Measurements from ENCODE around the gene ABL2. TPM values are rescaled to one million over a fixed set of nuclear protein-coding genes. Genes with fewer than 3 reads are reported as not detected.

The ABL2 gene
- total RNA-seq, 2 donors from 2014 or later, result 20.2 to 28.0 TPM

DNA sequence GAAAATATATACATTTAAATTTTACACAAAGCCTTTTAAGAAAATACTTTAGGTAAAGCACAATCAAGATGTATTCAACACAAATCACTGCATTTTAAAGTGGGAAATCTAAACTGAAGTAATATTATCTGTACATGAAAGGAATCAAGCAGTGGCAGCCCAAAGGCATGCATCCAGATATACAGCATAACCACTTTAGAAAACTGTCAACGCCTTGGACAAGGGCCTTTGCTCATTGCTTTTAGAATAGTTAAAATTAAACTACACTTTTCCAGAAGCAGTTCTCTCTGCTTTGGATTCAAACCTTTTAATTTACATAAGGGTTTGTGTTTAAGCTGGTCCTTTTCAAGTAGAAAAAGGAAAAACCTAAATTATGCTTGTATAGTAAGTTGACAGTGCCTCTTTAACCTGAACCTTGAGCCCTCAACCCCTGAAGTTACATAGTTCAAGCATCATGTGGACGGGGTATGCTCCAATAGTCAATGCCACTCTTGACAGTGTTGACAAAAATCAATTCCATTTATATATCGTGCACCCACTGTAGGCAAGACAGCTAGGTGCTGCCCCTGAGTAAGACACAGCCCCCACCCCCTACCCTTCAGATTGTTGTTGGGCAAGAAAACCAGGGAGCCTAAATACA lies 124.7 kb downstream of the ABL2 start:
- TF ChIP-seq, protein P1, sequence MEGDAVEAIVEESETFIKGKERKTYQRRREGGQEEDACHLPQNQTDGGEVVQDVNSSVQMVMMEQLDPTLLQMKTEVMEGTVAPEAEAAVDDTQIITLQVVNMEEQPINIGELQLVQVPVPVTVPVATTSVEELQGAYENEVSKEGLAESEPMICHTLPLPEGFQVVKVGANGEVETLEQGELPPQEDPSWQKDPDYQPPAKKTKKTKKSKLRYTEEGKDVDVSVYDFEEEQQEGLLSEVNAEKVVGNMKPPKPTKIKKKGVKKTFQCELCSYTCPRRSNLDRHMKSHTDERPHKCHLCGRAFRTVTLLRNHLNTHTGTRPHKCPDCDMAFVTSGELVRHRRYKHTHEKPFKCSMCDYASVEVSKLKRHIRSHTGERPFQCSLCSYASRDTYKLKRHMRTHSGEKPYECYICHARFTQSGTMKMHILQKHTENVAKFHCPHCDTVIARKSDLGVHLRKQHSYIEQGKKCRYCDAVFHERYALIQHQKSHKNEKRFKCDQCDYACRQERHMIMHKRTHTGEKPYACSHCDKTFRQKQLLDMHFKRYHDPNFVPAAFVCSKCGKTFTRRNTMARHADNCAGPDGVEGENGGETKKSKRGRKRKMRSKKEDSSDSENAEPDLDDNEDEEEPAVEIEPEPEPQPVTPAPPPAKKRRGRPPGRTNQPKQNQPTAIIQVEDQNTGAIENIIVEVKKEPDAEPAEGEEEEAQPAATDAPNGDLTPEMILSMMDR (conservative IDR thresholded peaks at IDR 0.05), result no peak
- Mint-ChIP-seq H3K9me3 (no peaks in the 10 kb centered on the region), H3K4me1 (peaks cover 9% of the 10 kb centered on the region), H3K27ac (no peak overlapping the region), H3K27me3 (ENCODE audit: insufficient read depth) (no peaks in the 10 kb centered on the region), H3K36me3 (ENCODE audit: low read depth) (peaks cover 29% of the 10 kb centered on the region), H3K4me3 (no peak overlapping the region)
- H3K9ac ChIP-seq (ENCODE audit: extremely low read depth, low read length, poor library complexity, severe bottlenecking), result no peak overlapping the region
- no peak overlapping the region for H3K4me3 ChIP-seq (ENCODE audit: low read length)
- H3K27me3 ChIP-seq (ENCODE audit: control insufficient read depth, insufficient read depth, low read length, poor library complexity, severe bottlenecking), result no peaks in the 10 kb centered on the region
- H3K9me3 ChIP-seq (ENCODE audit: control insufficient read depth, low read length), result no peaks in the 10 kb centered on the region
- no peak for DNase-seq
- WGBS, 2 experiments (ENCODE audit: insufficient coverage in 1 of 2, insufficient read length in 1 of 2), result 83 to 96% methylated on average over 1 to 3 of the region's 3 CpGs
- no peaks in the 10 kb centered on the region for H3K4me1 ChIP-seq (ENCODE audit: control insufficient read depth, insufficient read depth, low read length)
- peaks cover 47% of the 10 kb centered on the region for H3K36me3 ChIP-seq (ENCODE audit: control insufficient read depth, insufficient read depth, low read length)
- H3K27ac ChIP-seq (ENCODE audit: low read depth, low read length), result no peak overlapping the region

- H3K36me3 Mint-ChIP-seq (ENCODE audit: low read depth), result peaks cover 30% of the 10 kb centered on the region
- no peaks in the 10 kb centered on the region for H3K27me3 Mint-ChIP-seq (ENCODE audit: insufficient read depth)
- H3K9ac ChIP-seq (ENCODE audit: extremely low read depth, low read length, poor library complexity, severe bottlenecking), result no peak overlapping the region
- no peaks in the 10 kb centered on the region for H3K4me1 ChIP-seq (ENCODE audit: control insufficient read depth, insufficient read depth, low read length)
- no peaks in the 10 kb centered on the region for H3K27me3 ChIP-seq (ENCODE audit: control insufficient read depth, insufficient read depth, low read length, poor library complexity, severe bottlenecking)
- no peak overlapping the region for H3K4me3 ChIP-seq (ENCODE audit: low read length)
- WGBS, 2 experiments (ENCODE audit: insufficient coverage in 1 of 2, insufficient read length in 1 of 2), result 95% methylated on average over 1 of the region's 1 CpG; no CpG with 5 or more reads in 1 of the 2 experiments
- no peaks in the 10 kb centered on the region for H3K9me3 ChIP-seq (ENCODE audit: control insufficient read depth, low read length)
- no peak overlapping the region for H3K27ac Mint-ChIP-seq
- no peak overlapping the region for H3K27ac ChIP-seq (ENCODE audit: low read depth, low read length)
- TF ChIP-seq, protein P1 (conservative IDR thresholded peaks at IDR 0.05), result no peak
- H3K4me1 Mint-ChIP-seq, result peaks cover 9% of the 10 kb centered on the region
- no peak for DNase-seq
- peaks cover 47% of the 10 kb centered on the region for H3K36me3 ChIP-seq (ENCODE audit: control insufficient read depth, insufficient read depth, low read length)
- no peaks in the 10 kb centered on the region for H3K9me3 Mint-ChIP-seq
- no peak overlapping the region for H3K4me3 Mint-ChIP-seq
Observed at GRCh38 chr1:179103999-179104398, 125.5 kb downstream of the ABL2 start.

- H3K9me3 Mint-ChIP-seq, result no peaks in the 10 kb centered on the region
- H3K36me3 Mint-ChIP-seq (ENCODE audit: low read depth), result peaks cover 39% of the 10 kb centered on the region
- no peak overlapping the region for H3K4me3 Mint-ChIP-seq
- no peak overlapping the region for H3K27ac ChIP-seq (ENCODE audit: low read depth, low read length)
- H3K27me3 Mint-ChIP-seq (ENCODE audit: insufficient read depth), result no peaks in the 10 kb centered on the region
- TF ChIP-seq, protein P1 (conservative IDR thresholded peaks at IDR 0.05), result no peak
- H3K9me3 ChIP-seq (ENCODE audit: control insufficient read depth, low read length), result no peaks in the 10 kb centered on the region
- H3K9ac ChIP-seq (ENCODE audit: extremely low read depth, low read length, poor library complexity, severe bottlenecking), result no peak overlapping the region
- no peaks in the 10 kb centered on the region for H3K4me1 ChIP-seq (ENCODE audit: control insufficient read depth, insufficient read depth, low read length)
- H3K27ac Mint-ChIP-seq, result no peak overlapping the region
- DNase-seq, result no peak
- WGBS, 2 experiments (ENCODE audit: insufficient coverage in 1 of 2, insufficient read length in 1 of 2), result 93 to 98% methylated on average over 2 to 4 of the region's 4 CpGs
- peaks cover 9% of the 10 kb centered on the region for H3K4me1 Mint-ChIP-seq
- H3K36me3 ChIP-seq (ENCODE audit: control insufficient read depth, insufficient read depth, low read length), result peaks cover 46% of the 10 kb centered on the region
- H3K27me3 ChIP-seq (ENCODE audit: control insufficient read depth, insufficient read depth, low read length, poor library complexity, severe bottlenecking), result no peaks in the 10 kb centered on the region
- H3K4me3 ChIP-seq (ENCODE audit: low read length), result no peak overlapping the region
Observed at GRCh38 chr1:179101566-179101965, 127.9 kb downstream of the ABL2 start.

All from endodermal cell (in vitro differentiated cells).